OCI-M1 (cell line): ENCODE results near the gene SOAT1.
"Not testable (repeated sequence)": the region's sequence is repeated elsewhere in the genome, so short reads cannot be mapped to it uniquely, and the experiment has no call there.

ENCODE experiments used
- DNase-seq: peaks from one replicate; lab custom pipeline; 2025; lab: John Stamatoyannopoulos, UW

Gene SOAT1

DNA sequence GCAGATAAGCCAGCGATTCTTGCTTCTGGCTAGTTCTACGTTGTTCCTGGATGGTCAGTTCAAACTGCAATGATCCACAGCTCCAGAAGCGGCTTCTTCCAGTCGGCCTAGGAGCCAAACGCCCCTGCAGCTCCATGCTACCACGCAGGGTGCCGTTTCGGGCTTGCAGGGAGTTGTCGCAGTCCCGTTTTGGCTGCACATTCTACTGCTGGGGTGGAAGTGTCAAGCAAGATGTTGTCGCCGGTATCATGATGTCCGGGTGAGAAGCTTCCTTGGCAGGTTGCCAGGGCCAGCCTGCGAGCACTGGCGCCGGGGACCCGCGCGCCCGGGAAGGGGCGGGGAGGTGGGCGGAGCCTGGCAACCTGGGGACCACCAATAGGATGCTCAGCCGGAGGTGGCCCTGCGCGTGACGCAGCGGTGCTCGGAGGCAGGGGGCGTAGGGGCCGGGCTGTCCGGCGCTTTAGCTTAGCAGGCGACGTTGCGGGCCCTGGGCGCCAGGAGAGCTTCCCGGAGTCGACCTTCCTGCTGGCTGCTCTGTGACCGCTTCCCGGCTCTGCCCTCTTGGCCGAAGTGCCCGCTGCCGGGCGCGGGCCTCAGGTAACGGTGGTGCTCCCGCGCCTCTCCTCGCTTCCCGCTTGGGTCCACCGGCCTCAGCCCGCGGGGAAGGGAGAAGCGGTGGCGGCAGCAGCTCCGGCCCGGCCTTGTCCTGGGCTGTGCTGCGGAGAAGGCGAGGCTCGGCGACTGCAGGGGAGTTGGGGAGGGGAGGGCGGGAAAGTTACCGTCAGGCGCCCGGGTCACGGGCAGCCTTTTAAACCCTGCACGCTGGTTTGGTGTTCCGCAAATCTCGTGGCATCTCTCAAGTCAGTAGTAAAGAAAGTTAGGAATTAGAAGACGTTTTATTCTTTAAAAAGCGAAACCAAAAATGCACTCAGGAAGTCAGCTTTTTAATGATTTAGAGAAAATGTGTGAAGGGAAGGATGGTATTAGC lies at the start of gene SOAT1:
TSS of gene SOAT1 (plus strand) at position 458 of the 988 bp plus-strand sequence. CDS start 8,888 bp downstream, outside the sequence.
- DNase-seq: peak; percentile 98

DNA sequence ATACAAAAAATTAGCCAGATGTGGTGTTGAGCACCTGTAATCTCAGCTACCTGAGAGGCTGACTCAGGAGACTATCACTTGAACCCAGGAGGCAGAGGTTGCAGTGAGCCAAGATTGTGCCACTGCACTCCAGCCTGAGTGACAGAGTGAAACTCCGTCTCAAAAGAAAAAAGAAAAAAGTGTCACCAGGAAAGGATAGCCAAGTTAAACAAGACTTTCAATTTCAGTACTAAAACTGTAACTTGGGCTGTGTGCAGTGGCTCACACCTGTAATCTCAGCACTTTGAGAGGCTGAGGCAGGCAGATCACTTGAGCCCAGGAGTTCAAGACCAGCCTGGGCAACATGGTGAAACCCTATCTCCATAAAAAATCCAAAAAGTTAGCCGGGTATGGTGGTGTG lies 48.2 kb upstream of the SOAT1 start:
- DNase-seq: not testable (repeated sequence)

DNA sequence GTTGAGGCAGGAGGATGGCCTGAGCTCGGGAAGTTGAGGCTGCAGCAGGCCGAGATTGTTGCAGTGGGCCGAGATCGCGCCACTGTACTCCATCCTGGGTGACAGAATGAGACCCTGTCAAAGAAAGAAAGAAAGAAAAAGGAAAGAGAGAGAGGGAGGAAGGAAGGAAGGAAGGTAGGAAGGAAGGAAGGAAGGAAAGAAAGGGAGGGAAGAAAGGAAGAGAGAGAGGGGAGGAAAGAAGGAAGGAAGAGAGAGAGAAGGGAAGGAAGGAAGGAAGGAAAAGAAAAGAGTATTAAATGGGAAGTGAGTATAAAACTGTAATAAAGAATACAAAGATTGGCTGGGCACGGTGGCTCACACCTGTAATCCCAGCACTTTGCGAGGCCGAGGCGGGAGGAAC lies 45.7 kb upstream of the SOAT1 start:
- no peak for DNase-seq

DNA sequence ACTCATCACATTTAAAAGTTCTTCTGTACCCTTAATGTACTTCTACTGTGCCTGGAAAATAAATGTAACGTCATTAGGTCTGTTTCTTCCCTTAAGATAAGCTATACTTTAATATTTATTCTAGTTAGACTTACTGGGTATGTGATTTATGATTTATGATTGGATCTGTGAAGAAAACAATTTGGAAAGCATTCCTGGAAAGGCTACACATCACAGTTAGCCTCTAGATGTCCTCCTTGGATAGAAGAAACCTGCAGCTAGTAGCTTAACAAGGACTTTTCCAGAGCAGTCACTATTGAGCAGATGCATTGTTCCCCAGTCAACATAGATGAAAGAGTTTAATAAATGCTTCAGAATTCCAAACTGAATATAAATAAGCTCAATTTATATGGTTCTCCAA lies 41.9 kb upstream of the SOAT1 start:
- DNase-seq: peak; percentile 61

DNA sequence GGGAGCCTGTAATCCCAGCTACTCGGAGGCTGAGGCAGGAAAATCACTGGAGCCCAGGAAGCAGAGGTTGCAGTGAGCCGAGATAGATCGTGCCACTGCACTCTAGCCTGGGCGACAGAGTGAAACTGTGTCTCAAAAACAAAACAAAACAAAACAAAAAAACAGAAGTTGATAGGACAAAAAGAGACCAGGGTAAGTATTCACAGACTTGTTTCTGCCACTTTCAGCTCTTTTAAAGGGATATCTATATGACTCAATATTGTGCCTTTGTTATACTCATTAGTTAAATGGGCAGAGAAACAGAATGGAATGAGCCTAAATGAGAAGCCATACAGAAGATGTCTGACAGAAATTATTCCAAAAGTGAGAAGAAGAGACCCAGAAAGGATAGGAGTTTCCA lies 41.0 kb upstream of the SOAT1 start:
- DNase-seq: no peak

DNA sequence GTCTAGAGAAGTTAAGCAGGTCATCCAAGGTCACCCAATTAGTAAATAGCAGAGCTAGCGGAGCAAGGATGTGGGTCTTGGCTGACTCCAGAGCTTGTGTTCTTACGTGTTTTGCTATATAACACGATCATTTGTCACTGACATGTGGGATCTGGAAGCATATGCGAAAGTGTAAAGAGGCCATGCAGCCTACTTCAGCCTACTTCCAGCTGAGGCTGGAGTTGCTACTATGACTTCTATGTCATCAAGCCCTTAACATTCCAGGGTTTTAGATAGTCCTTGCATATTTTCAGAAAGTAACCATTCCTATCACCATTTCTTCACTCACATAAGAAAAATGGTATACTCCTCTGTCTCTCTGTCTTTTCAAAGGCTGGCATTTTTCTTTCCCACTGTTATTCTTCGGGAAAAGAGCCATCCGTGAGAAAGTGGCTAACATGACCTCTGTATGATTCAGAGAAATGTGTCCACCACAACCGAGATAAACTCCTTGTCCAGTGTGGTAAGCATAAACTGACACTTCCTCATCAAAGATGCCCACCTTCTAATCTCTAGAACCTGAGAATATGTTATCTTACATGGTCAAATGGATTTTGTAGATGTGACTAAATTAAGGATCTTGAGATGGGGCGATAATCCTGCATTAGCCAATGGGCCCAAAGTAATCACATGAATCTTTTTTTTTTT lies 40.2 kb upstream of the SOAT1 start:
- peak; percentile 67 for DNase-seq

DNA sequence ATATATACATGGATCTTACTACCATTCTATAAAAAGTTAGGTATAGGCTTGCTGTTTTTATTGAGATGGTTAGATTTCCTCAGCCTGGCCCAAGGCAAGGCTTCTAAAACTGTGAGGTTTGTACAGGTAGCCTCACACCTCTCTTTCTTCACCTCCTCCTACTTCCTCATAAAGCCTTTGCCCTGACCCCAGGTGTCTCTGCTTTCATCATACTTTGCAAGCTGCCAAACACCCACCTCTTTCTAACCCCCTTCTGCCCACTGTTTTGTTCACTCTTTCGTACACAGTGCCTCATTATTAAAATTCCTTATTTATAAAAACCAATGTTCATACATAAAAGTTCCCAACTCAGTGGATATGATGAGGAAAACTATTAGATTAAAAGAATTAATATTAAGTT lies 31.4 kb upstream of the SOAT1 start:
- no peak for DNase-seq

DNA sequence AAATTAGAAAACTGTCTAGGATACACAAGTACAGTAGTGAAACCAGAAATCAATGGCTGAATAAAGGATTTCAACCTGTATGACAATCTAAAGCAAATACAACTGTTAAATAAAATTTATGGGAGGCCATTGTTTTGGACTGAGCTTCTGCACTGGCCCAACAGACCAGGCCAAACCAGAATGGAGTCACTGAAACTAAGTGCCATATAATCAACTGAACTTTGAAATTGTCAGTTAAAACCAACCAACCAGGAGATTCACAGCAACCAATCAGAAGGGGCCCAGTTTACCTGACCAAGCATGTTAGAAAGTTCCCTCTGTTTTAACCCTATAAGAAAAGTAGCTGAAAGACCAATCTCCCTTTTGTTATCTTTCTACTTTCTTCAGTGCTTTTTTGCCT lies 30.5 kb upstream of the SOAT1 start:
- no peak for DNase-seq

DNA sequence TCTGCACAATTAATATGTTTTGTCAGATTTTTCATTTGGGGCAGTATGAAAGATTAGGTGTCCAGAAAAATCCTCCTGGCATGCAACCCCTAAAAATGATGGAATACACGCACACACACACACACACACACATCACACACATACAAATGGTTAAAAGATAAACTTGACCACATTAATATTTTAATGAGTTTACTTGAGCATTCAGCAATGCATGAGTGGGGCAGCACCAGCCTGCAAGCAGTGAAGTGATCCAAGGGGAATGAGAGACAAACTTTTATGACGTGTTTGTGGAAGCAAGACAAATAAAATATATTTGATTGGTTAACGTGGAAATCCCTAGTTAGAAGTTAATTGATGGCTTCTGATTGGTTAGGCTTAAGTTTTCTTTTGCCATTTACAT lies 29.1 kb upstream of the SOAT1 start:
- DNase-seq: no peak

DNA sequence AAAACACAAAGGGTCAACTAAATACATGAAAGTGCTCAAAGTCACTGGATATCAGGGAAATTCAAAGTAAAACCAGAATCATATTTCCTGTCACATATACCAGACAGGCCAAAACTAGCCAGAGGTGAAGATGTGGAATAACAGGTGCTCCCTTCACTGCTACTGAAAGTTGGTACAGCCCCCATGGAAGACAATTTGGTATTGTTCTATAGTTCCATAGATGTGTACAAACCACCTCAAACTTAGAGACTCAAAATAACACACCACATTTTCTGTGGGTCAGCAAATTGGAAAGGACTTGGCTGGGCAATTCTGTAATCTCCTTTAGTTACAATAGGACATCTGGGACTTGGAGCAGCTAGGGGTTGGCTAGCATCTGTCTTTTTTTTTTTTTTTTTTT lies 24.5 kb upstream of the SOAT1 start:
- no peak for DNase-seq

DNA sequence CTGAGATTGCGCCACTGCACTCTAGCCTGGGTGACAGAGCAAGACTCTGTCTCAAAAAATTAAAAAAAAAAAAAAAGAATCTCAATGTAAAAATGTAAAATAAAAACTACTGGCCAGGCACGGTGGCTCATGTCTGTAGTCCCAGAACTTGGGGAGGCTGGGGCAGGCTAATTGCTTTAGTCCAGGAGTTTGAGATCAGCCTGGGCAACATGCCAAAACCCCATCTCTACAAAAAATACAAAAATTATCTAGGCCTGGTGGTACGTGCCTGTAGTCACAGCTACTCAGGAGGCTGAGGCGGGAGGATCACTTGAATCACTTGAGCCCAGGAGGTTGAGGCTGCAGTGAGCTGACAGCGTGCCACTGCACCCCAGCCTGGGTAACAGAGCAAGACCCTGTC lies 19.2 kb upstream of the SOAT1 start:
- DNase-seq: not testable (repeated sequence)

DNA sequence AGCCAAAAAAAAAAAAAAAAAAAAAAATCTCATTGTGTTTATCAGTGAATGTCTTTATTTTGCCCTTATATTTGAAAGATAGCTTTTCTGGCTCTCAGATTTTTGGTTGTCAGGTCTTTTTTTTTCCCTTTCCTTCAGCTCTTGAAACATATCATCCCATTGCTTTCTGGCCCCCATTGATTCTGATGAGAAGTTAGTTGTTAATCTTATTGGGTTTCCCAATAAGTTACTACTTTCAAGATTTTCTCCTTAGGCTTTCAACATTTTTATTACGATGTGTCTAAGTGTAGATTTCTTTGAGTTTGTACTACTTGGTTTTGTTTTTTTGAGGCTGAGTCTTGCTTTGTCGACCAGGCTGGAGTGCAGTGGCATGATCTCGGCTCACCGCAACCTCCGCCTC lies 14.7 kb upstream of the SOAT1 start:
- peak; percentile 18 for DNase-seq

DNA sequence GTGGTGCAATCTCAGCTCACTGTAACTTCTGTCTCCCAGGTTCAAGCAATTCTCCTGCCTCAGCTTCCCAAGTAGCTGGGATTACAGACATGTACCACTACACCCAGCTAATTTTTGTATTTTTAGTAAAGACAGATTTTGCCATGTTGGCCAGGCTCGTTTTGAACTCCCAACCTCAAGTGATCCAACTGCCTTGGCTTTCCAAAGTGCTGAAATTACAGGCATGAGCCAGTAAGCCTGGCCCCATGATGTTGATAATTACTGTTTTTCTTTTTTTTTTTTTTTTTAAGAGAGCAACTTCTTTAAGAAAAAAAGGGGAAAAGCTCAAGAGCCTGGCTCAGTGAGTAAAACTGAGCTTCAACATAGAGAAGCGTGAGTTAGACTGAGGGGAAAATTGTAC lies 9.6 kb upstream of the SOAT1 start:
- no peak for DNase-seq

DNA sequence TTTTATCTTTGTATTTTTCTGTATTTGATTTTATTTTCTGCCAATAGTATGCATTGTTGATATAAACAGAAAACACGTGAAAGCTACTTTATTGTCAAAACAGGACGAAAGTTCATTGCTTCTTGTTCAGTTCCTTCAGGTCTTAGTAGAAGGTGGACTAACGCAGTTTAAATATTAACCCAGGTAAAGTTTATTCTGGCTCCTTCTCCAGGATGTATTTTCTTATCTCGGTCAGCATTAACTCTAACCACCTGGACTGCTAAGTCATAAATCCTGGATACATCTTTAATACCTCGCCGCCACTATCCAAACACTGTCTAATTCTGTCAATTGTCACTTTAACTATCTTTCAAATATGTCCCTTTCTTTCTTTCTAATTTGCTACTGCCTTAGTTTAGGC lies 5.7 kb upstream of the SOAT1 start:
- DNase-seq: no peak

DNA sequence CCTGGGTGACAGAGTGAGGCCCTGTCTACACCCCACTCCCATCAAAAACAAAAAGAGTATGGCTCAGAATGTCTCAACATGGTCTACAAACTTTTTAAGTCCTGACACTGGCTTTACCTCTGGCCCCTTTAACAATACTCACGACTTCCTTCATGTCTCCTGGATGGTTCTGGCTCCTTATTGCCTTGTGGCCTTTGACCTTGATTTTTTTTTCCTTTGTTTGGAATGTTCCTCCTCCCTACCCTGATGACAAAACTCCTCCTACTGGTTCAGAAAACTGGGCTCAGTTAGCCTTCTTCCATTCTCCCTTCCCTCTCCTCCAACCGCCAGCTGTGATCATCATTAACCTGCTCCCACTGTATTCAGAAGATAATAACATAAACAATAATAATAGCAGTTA lies 4.6 kb upstream of the SOAT1 start:
- DNase-seq: no peak

DNA sequence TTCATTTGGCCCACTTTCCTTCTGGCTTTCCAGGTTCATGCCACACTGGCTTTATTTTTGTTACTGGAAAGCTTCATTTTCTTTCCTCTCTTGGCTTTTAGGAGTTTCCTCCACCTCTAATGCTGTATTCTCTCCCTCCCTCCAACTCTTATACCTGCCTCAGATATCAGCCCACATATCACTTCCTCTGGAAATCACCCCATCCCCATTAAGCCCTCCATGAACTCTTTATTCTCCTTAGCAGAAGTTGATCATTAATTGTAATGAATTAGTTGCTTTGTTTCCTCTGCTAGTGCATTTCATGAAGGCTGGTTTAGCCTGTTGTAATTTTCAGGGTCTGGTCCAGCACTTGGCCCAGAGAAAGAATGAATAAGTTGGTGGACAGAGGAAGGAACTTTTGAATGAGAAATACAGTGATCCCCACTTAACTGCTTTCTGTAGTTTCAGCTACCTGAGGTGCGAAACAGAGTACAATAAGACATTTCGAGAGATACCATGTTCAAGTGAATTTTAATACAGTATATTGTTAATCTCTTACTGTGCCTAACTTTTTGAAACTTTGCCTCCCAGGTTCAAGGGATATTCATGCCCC lies 1.7 kb downstream of the SOAT1 start:
- no peak for DNase-seq

DNA sequence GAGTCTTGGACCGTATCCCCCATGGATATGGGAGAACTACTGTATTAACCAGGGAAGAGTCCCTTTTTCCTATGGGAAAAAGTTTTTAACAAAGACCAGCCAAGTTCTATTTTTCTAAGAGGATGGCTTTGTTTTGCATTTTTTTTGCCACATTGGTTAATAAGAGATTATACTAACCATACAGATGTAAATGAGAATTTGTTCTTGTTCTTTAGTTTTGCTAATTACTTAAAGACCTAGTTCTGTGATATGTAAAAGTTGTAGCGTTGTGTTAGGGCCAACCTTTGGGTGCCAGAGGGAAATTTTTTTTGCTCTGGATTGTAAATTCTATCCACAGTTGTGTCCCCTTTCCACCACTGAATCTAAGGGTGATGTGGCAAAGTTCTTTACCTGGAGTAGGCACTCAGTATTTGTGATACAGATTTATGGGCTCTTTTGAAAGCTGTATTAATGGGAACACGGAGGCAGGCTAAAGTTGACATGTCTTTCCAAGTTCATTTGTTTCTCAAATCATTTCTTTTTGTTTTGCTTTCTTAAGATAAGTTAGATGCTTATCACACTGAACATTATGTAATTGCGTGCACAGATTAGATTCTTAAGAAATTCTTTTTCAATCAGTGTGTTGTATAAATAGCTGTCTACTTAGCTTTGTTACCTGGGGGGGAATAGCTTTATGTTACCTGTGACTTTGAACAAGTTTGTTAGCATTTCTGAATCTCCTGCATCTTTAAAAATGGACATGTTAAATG lies 2.9 kb downstream of the SOAT1 start:
- no peak for DNase-seq

DNA sequence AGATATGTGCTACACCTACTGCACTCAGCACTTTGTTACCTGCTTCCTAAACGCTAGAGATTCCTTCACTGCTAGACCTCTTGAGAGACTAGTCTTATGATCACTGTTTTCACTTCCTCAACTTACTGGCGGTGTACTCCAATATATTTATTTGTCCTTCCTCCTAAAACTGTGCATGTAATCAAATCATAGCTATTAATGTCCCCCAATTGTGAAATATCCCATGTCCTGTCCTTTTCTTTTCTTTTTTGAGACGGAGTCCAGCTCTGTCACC lies 3.4 kb downstream of the SOAT1 start:
- no peak for DNase-seq

DNA sequence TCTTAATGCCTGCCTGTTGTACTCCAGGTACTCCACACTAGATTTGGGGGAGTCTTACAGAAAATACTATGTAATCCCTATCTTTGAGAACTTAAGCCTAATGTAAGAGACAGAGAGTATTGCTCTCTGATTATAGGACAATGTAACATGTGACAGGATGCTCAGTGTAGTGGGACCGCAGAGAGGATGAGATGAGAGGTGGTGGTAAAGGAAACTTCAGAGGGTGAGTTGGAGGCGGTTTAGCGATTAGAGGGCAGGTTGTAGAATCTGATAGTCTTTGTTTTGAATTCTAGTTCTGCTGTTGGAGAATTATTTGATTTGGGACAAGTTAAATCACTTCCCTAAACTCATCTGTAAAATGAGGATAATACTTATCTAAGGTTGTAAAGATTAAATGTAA lies 5.4 kb downstream of the SOAT1 start:
- no peak for DNase-seq

DNA sequence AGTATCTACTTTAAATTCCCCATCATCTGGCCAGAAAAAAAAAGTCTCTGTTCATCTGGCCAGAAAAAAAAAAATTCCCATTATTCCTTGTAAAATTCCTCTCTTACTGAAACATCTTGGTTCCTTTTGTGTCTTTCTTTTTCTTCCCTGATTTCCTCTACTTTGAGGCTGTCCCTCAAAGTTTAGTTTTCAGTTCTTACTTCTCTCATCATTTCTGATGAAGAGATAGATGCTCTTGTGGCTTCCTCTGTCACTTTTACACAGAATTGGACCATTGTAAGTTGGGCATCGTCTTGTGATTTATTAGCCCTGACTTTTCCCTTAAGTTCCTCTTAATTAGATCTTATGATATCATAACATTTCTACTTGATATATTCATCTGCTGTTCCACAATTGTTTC lies 6.5 kb downstream of the SOAT1 start:
- no peak for DNase-seq

DNA sequence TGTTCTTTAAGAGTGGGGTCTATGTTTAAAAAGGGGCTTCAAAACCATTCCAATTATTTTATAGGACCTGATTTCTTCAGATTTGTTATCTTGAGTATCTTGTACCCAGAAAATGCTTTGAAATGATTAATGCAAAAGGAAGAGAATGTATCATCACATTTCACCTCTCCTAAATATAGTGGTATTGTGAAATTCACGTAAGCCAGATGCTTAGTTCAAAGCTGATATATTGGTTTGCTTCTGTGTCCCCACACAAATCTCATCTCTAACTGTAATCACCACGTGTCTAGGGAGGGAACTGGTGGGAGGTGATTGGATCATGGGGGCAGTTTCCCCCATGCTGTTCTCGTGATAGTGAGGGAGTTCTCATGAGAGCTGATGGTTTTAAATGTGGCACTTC lies 8.5 kb downstream of the SOAT1 start:
- no peak for DNase-seq

DNA sequence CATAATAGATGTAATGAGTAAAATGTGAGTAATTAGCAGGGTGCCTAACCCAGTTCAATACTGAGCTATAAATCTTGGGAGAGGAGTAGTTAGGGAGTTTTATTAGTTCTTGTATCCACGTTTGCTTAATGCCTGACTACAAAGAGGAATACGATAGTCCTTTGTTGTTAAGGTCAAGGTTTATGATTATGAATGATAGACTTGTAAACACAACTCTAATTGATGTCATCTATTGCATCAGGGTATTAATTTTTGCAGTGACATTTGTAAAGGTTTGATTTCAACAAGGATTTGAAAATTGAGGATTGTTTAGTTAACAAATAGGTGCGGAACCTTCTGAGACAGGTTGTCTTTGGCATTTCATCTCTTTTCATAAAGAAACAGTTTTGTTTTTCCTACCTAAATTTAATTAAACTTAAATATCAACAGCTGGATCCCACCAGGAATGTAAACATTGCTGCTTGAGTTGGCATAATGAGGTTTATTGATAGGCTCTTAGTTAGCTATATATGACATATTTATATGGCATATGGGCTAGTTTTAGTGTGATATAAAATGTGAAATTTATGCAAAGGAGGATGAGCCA lies 9.7 kb downstream of the SOAT1 start:
- no peak for DNase-seq
